Activated CD8-positive, alpha-beta memory T cell treated with anti-CD3 and anti-CD28 coated beads for 4 hours (primary cell): ENCODE data around the gene RNF217.
"Not testable (repeated sequence)": the region's sequence is repeated elsewhere in the genome, so short reads cannot be mapped to it uniquely, and the experiment has no call there.

ENCODE experiments used
- DNase-seq, 2 donors: peaks; one replicate each; pipeline ENCODE4 v3.0.0-alpha.2; 2020; ENCODE audit warnings: low read depth in 2 of 2

Gene RNF217

DNA sequence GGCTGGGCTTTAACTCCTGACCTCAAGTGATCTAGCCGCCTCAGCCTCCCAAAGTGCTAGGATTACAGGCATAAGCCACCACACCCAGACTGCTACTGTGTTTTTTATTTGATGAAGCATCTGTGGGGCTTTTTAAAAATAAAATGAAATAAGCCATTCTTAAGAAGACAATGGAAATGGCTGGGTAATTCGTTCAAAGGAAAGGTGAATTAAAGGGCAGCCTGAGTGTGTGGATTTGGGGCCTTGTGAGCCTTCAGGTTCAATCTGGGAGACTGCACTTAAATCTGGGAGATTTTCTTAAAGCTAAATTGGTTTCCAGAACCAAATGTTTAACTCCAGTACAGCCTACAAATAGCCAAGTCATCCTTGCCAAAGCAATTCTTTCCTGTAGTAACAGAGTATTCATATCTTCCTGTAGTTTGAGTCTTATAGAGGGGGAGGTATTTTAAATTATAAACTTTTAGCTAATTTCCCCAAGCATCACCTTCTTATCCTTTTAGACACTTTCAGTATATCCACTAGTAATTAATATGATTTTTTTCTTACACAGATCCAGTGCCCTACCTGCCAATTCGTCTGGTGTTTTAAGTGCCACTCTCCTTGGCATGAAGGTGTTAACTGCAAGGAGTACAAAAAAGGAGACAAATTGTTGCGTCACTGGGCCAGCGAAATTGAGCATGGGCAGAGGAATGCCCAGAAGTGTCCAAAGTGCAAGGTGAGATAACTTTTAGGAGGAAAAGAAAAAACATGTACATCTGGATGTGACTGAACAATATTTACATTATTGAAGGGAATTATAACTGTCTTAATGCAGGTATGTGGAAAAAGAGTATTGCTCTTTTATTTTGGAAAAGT is 95.4 kb downstream of the RNF217 start:
- DNase-seq: no peak

DNA sequence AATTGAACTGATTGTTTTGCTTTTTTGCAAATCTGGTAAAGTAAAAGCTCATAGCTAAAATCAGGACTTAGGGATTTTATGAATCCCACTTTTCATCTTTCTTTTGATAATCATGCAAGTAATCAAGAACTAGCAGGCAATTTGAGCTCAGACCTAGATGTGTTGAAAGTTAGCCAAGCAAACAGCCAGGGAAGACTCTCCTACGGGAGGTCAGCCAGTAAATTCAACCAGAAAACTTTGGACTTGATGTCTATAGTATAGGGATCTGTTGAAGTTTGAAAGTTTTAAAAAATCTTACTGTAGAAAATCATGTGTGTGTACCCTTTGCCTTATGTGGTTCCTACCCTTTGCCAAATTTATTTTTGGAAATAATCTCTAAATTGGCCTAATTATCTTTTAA is 96.3 kb downstream of the RNF217 start:
- DNase-seq: no peak

DNA sequence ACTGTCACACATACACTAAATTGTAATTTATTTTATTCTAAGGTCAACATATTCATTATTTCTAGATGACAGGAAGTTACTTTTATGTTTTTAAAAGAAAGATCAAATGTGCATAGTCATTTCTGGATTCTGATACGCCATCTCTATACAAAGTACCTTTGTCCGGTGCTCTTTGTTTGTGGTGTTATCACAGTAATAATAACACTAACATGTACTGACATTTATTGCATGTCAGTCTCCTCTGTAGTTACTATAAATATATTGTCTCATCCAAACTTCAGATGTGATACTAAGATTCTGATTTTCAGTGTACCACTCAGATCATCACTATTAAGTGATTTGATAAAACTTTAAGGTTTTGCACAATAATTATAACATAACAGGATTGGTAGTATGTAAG is 101.1 kb downstream of the RNF217 start:
- no peak for DNase-seq

DNA sequence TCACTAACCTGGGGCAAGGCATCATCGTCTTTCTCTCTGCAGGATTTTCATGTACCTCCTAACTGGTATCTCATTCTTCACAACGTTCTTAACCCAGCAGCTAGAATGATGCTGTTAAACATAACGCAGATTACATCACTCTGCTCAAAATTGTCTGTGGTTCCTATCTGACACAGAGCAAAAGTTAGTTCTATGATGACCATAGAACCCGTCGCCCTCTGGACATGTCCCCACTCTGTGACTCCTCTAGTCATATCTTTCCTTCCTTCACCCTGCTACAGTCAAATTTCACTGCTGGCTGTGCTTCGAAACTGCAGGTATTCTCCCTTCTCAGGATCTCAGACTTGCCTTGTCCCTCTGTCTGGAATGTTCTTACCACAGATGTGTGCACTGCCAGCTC is 103.9 kb downstream of the RNF217 start:
- no peak for DNase-seq

DNA sequence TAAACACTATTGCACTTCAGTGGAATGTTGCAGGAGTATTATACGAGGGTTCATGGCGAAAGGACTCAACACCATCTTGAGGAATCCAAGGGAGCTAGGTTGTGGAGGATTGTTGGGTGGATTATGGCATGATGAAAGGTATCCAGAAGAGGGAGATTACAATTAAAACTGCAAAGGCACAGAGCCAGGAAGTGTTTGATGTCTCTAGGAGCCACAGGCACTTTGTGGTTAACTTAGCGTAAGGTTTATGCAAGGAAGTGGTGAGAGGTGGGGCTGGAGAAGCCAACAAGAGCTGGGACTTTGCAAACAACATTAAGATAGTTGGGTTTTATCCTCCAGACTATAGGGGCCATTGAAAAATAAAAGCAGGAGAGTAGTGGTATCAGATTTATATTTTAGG is 104.7 kb downstream of the RNF217 start:
- no peak for DNase-seq

DNA sequence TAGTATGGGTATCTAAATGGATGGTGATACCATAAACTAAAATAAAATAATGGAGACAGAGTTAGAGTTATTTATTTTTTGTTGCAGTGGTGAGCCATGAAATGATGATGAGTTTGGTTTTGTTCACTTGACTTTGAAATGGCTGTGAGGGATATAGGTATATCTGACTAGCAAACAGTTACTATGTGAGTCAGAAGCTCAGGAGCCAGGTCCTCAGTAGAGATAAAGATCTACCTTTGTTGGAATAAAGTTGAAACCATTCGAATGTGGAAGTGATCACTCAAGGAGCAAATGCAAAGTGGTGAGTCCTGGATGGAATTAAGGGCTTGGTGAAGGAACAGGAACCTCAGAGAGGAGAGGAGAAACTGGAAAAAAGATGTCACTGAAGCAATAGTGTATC is 105.3 kb downstream of the RNF217 start:
- no peak for DNase-seq

DNA sequence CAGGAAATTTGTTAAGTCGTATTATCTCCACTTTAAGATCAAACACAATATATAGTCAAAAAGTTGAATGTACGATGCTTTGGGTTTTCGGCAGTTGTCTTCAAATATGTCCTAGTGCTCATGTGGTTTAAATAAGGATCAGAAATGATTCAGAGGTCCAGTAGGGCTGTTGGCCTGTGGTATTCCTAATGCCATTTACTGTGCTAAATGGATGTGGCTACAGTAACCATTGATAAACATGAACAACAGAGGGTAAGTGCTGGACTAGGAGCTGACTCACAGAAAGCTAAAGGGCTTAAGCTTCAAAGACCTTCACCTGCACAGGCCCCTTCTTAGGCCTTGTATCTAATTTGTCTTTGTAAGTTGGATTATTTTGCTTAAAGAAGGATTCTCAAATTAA is 110.8 kb downstream of the RNF217 start:
- DNase-seq: no peak

DNA sequence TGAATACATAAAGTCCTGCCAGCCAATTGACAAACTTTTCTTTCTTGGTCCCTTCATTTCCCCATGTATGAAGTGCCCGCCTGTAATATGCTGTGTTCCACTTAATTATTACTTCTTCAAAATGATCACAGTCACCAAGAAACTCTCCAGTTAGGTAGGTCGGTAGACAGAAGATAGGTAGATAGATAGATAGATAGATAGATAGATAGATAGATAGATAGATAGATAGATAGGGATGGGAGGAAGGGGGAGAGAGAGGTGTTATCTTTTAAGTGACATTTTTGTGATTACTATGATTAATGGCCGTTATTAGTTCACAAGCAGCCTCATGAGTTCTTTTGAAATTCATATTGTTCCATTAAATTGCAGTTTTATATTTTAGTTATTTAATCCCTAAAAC is 111.9 kb downstream of the RNF217 start:
- DNase-seq: no peak

DNA sequence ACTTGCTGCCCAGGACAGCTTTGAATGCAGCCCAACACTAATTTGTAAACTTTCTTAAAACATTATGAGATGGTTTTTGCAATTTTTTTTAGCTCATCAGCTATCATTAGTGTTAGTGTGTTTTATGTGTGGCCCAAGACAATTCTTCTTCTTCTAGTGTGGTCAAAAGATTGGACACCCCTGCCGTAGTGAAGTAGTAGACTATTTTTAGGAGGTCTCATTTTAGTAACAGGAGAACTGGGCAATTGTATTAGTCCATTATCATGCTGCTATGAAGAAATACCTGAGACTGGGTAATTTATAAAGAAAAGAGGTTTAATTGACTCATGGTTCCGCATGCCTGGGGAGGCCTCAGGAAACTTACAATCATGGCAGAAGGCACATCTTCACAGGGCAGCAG is 112.8 kb downstream of the RNF217 start:
- not testable (repeated sequence) for DNase-seq

DNA sequence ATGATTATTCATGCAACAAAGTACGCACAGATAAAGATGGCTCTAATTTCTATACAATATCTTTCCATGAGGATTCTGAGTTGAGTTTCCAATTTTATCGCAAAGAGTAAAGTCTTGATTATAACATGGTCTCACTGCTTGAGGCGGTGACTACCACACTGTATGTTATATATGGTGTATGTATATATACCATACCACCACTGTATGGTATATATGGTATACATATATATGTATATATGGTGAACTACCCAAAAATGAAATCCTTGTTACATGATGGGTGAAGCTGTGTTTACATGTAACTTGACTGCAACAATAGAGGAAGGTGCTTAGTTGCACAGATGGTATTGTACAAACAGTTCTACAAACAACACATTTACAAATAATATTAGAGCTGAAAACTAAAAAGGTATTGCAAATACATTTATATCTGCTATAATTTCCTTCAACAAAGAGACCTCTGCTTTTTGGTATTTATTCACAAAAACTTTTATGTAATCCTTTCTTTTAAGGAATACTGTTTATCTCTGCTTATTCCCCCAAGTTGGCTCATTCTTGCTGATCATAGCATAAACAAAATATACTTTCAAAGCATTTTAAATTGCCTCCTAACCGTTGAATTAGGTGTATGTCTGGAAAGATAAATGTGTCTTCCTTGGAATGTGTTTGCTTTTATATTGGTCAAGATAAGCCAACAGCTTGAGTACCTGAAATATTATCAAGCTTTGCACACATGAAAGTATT is 113.7 kb downstream of the RNF217 start:
- no peak for DNase-seq

DNA sequence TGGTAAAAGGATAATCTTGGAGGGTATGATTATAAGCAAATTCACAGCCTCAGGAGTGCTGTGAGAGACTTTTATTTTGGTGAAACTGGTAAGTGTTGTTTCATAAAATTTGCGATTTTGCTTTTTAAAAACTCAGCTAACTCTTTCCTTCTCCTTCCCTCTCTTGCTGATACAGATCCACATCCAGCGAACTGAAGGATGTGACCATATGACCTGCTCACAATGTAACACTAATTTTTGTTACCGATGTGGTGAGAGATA is 114.2 kb downstream of the RNF217 start:
- no peak for DNase-seq

DNA sequence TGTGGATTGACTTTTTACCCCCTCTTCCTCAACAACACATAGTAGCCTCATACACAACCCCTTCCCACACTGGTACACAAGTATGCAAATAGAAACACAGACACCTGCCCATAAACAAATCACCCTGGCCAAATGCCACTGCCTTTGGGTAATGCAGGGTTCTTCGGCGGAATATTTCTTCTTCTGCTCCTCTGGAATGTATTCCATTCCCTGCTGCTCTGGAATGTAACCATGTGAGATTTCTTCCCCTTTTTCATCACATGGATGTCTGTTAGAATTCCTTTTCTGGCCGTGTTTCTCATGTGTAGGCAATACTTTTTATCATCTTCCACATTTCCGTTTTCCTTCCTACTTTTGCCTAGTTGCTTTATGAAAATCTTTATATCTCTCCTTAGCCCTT is 115.2 kb downstream of the RNF217 start:
- no peak for DNase-seq

DNA sequence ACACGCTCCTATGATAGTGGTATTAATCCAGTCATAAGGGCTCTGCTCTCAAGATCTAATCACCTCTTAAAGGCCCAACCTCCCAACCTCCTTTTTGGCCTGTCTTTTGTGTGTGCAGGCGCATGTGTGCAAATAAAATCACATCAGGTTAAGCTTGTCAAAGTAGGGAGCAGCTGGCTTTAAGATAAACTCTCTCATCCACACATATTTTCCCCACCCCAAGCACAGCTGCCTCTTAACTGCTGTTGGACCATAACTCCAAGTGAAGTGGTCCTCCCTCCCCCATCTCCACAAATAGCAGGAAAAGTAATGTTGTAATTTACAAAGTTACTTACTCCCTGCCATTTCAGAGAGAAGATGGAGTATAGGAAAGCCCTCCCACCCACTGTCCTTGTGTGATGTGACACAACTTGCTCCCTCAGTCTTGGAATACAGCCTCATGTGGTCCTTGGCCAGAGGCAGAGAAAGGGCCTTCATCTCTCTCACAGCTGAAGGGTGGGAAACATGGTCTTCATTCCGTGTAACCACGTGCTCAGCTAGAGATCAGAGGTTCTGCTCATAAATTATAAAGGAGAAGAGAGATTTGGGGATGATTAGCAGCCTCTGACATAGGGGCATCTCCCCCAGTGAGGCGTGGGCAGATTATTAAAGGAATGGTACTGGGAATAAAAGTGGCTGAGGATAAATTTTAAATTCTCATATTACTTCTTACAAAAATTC is 116.5 kb downstream of the RNF217 start:
- no peak for DNase-seq

DNA sequence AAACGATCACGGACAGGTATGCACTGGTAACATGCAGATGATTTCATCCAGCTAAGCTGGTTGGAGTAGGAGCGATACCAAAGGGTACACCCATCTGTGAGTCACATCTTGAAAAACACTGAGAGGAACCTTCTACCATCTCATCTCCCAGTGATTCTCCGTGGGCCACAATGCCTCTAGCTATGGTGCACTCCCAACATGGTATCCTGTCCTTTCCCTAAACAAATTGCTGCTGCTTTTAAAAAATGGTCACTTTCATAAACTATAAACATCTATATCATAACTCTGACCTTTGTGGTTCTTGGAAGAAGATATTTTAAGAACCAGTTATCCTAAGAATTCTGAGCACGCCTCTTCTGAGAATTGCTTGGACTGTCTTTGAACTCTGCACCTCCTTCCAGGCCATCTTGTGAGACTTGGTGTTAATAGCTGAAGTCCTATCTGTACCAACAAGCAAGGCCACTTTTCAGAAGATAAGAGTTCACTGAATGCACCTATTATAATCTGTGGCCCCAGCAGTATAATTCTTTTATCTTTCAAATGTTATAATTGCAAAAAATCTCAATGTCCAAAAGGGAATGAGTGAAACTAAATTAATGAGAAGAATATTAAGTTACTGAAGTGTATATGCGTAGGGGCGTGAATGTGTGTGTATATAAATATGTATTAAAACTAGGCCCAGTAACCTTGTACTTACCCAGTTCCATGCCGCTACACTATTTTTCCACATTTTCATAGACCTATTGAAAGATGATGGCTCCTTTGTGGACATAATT is 120.9 kb downstream of the RNF217 start:
- no peak for DNase-seq

DNA sequence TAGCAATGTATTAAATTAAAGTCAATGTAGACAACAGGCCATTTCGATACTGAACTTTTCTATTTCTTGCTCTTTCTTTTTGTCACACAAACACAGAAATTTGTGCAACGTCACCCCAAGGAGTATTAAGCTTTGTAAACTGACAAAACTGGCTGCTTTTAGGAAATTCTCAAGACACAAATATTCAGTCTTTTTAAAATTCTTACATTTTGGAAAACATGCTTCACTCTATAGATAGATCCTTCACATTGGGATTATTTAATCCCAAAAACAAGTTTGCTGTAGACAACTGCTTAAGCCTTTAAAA is 121.4 kb downstream of the RNF217 start:
- DNase-seq: no peak

DNA sequence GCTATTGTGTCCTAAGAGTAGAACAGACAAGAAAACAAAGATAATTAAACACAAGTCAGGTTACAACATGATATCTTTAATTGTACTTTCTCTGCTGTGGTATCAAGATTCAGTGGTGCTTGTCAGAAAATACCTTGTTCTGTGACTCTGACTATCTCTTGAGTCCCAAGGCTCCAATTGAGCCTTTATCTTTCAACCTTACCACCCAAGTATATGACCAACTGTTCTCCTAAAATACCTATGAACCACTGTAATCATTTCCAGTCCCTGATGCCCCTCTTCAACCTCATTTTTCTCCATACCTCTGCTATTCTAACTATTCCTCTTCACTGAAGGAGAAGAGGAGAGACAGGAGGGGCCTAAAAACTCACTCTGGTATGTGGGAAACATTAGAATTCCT is 124.5 kb downstream of the RNF217 start:
- no peak for DNase-seq

DNA sequence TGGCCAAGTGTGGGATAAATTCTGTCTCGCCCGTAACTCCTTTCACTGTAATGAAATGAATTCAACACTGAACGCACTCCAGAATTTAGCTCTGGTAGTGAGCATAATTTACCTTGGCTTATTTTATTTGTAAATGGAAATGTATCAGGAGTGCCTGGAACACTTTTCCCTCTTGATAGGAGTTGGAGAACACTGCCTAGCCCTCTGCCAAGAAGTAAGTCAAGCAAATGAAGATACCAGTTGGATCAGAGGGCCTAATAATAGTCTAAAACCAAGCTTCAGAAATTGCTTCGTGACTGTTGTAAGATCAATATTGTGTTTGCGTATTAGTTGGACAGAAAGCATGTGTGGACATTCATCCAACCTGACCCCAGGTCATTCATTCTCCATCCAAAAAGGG is 126.7 kb downstream of the RNF217 start:
- no peak for DNase-seq

DNA sequence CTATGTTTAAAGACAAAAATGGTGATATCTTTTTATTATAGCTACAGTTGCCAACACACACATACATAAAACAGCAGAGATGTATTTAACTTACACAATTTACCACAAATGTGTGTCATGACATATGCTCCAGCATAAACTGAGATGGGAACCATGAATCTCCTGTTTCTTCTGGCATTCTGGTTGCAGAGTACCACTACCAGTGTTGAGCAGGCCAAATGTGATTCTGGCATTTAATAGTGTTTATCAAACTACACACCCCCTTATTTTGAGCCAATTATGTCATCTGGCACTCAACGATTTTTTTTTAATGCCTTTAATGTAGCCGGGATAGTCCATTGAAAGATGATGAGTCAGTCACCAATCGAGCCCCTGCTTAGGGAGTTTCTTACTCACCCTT is 132.3 kb downstream of the RNF217 start:
- no peak for DNase-seq

DNA sequence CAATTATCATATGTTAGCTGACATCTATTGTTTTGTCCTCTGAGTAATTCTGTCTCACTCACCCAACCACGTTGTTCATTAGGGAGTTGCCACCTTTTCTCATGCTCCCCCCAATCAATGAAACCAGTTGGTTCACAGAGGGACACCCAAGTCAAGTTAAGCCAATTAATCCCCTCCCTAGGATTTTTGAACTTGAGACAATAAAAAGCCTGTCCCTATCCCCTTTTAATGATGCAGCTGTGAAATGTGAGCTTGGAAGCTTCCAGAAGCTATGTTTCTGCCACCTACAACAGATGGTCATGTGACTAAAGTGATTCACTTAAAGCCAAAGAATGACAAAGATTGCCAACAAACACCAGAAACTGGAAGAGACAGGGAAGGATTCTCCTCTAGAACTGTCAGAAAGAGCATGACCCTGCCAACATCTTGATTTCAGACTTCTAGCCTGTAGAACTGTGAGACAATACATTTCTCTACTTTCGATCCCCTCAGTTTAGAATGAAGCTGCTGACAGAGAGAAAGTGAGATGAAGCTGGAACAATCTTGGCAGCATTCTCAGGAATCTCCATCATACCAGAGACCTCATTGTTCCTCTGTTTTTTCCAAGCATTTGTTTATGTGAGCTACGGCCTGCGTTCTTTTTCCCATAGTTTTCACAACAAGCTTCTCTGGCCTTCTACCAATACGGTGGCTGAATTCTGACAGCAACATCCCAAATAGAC is 133.5 kb downstream of the RNF217 start:
- no peak for DNase-seq

DNA sequence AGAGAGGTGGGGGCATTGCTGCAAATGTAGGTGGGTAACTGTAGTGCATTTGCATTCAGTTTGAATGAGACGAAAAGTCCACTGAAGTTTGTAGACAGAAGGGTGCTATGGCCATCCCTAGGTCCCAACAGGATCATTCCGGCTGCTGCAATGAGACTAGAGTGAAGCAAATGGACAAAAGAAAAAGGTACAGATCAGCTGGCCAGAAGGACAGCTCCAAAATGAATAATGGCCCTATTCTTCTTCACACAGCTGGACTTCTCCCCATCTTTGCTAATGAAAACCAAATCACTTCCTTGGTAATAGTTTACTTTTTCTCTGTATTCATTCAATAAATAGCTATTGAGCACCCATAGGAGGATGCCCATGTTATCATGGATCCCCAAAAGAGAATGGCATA is 134.9 kb downstream of the RNF217 start:
- DNase-seq: no peak

DNA sequence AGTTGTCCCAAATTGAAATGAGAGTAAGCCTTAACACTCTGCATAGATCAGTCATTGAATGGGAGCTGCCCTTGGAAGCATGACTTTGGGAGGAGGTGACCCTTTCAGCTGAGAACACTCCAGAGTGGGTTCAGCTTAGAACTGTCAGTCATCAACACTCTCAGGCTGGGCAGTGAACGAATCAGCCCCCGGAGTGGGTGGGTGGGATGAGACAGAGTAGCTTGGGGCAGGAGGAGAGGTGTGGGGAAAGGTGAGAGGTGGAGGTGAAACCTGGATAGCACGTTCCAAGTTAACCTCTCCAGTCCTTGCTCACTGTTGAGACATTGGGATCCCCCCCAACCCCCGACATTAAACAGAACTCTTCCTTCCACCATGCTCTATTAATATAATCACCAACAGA is 136.0 kb downstream of the RNF217 start:
- DNase-seq: no peak
